ENCODE measurements around the gene KLC1.

The KLC1 gene

DNA sequence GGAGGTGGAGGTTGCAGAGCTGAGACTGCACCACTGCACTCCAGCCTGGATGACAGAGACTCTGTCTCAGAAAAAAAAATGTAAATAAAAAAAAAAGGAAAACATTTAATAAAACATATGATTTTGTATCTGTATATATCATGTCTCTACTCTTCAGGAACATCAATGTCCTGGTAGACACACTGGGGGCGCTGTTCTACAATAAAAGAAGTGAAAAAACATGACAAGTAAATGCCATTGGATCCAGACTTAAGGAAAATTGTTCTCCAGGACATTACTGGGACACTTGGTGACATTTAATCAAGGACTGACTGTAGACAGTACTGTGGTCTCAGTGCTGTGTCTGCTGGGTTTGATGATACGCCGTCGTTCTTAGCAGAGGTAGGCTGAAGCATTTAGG, 15.5 kb upstream of the KLC1 start:
- in situ Hi-C loops (cut with HindIII; ENCODE audit: low sequenced_read_pairs): no loop called here
- DNase-seq (ENCODE audit: low read depth, low spot score): no peak
- TF ChIP-seq, protein P1, sequence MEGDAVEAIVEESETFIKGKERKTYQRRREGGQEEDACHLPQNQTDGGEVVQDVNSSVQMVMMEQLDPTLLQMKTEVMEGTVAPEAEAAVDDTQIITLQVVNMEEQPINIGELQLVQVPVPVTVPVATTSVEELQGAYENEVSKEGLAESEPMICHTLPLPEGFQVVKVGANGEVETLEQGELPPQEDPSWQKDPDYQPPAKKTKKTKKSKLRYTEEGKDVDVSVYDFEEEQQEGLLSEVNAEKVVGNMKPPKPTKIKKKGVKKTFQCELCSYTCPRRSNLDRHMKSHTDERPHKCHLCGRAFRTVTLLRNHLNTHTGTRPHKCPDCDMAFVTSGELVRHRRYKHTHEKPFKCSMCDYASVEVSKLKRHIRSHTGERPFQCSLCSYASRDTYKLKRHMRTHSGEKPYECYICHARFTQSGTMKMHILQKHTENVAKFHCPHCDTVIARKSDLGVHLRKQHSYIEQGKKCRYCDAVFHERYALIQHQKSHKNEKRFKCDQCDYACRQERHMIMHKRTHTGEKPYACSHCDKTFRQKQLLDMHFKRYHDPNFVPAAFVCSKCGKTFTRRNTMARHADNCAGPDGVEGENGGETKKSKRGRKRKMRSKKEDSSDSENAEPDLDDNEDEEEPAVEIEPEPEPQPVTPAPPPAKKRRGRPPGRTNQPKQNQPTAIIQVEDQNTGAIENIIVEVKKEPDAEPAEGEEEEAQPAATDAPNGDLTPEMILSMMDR (IDR thresholded peaks at IDR 0.05; ENCODE audit: low read depth, low read length): no peak
- H3K4me3 ChIP-seq (ENCODE audit: low read depth, low read length): no peak overlapping the region

- H3K4me3 ChIP-seq (ENCODE audit: low read depth, low read length): no peak overlapping the region
- in situ Hi-C loops (cut with HindIII; ENCODE audit: low sequenced_read_pairs): no loop called here
- DNase-seq (ENCODE audit: low read depth, low spot score): no peak
- TF ChIP-seq, protein P1 (IDR thresholded peaks at IDR 0.05; ENCODE audit: low read depth, low read length): no peak
Measured at GRCh38 chr14:103616635-103617300, 12.2 kb upstream of the KLC1 start.

DNA sequence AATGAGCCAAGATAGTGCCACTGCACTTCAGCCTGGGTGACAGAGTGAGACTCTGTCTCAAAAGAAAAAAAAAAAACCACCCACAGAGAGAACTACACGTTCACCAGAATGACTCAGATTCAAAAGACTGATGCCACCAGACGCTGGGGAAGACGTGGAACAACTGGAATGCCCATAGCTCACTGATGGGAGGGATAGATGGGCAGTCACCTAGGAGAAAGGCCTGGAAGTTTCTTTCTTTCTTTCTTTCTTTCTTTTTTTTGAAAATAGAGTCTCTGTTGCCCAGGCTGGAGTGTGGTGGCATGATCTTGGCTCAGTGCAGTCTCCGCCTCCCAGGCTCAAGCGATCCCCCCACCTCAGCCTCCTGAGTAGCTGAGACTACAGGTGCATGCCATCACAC, 10.0 kb upstream of the KLC1 start:
- no peak overlapping the region for H3K4me3 ChIP-seq (ENCODE audit: low read depth, low read length)
- DNase-seq (ENCODE audit: low read depth, low spot score): peak; percentile 30
- TF ChIP-seq, protein P1 (IDR thresholded peaks at IDR 0.05; ENCODE audit: low read depth, low read length): no peak
- in situ Hi-C loops (cut with HindIII; ENCODE audit: low sequenced_read_pairs): no loop called here

DNA sequence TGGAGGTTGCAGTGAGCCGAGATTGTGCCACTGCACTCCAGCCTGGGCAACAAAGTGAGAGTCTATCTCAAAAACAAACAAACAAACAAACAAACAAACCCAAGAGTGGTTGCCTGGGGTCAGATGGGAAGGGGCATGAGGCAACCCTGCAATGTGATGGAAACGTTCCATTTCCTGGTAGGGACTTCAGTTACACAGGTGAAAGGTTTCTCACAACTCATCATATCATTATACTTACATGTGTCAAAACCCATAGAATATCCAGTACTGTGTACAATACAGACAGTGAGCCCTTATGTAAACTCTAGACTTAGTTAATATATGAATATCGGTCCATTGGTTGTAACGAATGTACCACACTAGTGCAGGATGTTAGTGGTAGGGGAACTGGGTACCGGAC, 7.2 kb upstream of the KLC1 start:
- TF ChIP-seq, protein P1 (IDR thresholded peaks at IDR 0.05; ENCODE audit: low read depth, low read length): no peak
- no peak overlapping the region for H3K4me3 ChIP-seq (ENCODE audit: low read depth, low read length)
- no peak for DNase-seq (ENCODE audit: low read depth, low spot score)
- in situ Hi-C loops (cut with HindIII; ENCODE audit: low sequenced_read_pairs): no loop called here

GRCh38 chr14:103623308-103623707, 5.7 kb upstream of the KLC1 start:
- in situ Hi-C loops (cut with HindIII; ENCODE audit: low sequenced_read_pairs): no loop called here
- TF ChIP-seq, protein P1 (IDR thresholded peaks at IDR 0.05; ENCODE audit: low read depth, low read length): no peak

GRCh38 chr14:103623883-103624482, 5.0 kb upstream of the KLC1 start:
- TF ChIP-seq, protein P1 (IDR thresholded peaks at IDR 0.05; ENCODE audit: low read depth, low read length): no peak
- no peak for DNase-seq (ENCODE audit: low read depth, low spot score)

More at GRCh38 chr14:103623308-103623707, 5.7 kb upstream of the KLC1 start:
- no peak overlapping the region for H3K4me3 ChIP-seq (ENCODE audit: low read depth, low read length)
- DNase-seq (ENCODE audit: low read depth, low spot score): no peak

More at GRCh38 chr14:103623883-103624482, 5.0 kb upstream of the KLC1 start:
- H3K4me3 ChIP-seq (ENCODE audit: low read depth, low read length): no peak overlapping the region
- in situ Hi-C loops (cut with HindIII; ENCODE audit: low sequenced_read_pairs): no loop called here

All from astrocyte of the spinal cord (primary cell).